ENCODE measurements around the gene MECR. TPM values are rescaled to one million over a fixed set of nuclear protein-coding genes. Genes with fewer than 3 reads are reported as not detected.
"Not testable (repeated sequence)": the region's sequence is repeated elsewhere in the genome, so short reads cannot be mapped to it uniquely, and the experiment has no call there.

The MECR gene
- total RNA-seq, 1 donor from 2014 or later, result 18.7 TPM

DNA sequence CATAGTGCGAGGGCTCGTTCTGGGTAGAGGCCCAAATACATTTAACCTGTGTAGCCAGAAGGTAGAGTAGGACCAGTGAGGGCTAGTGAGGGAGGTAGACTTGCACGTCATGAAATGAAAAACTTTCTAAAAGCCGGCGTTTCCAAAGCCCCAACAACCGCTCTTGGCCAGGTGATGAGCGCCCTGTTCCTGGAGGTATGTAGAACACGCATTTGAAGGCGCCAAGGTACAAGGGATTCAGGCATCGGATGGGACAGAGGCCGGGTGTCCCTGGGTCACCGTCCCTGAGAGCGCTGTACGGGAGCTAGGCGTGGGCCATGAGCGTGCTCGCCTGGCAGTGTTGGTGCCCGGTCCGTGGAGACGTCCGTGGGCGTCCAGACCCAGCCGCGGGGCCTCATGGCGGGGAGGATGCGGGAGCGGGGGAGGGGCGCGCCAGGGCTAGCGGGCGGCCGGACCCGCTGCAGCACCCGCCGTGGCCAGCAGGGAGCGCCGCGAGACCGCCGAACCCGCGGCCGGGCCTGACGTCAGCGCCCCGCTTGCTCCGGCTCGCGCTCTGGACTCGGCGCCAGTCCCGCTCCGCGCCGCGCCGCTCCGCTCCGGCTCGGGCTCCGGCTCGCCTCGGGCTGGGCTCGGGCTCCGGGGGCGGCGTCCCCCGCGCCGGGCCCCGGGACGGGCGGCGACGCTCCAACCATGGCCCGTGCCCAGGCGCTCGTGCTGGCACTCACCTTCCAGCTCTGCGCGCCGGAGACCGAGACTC, 5.4 kb upstream of the MECR start, which contains the start of gene PTPRU:
PTPRU (plus strand) TSS at position 568 of the 757 bp plus-strand sequence; CDS start at position 691, 123 bp downstream.
- peak in 1 of 2 donors; percentile 76 for DNase-seq (ENCODE audit: low read depth in 2 of 2)

DNA sequence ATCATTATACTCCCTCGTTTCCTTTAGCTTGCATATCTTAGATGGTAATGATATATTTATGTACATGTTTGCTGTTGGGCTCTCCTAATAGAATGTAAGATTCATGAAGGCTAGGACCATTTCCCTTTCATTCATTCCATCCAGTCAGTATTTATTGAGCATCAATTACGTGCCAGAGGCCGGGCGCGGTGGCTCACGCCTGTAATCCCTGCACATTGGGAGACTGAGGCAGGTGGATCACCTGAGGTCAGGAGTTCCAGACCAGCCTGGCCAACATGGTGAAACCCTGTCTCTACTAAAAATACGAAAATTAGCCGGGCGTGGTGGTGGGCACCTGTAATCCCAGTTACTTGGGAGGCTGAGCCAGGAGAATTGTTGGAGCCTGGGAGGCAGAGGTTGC, 4.1 kb upstream of the MECR start:
- not testable (repeated sequence) for DNase-seq (ENCODE audit: low read depth in 2 of 2)

- no peak for DNase-seq (ENCODE audit: low read depth in 2 of 2)
Measured at GRCh38 chr1:29234471-29234870, 3.7 kb upstream of the MECR start.

- no peak for DNase-seq (ENCODE audit: low read depth in 2 of 2)
Measured at GRCh38 chr1:29233693-29234092, 3.0 kb upstream of the MECR start.

GRCh38 chr1:29232387-29232786, 1.7 kb upstream of the MECR start:
- no peak for DNase-seq (ENCODE audit: low read depth in 2 of 2)

- DNase-seq (ENCODE audit: low read depth in 2 of 2), result no peak
Measured at GRCh38 chr1:29230204-29230552, 556 bp downstream of the MECR start.

DNA sequence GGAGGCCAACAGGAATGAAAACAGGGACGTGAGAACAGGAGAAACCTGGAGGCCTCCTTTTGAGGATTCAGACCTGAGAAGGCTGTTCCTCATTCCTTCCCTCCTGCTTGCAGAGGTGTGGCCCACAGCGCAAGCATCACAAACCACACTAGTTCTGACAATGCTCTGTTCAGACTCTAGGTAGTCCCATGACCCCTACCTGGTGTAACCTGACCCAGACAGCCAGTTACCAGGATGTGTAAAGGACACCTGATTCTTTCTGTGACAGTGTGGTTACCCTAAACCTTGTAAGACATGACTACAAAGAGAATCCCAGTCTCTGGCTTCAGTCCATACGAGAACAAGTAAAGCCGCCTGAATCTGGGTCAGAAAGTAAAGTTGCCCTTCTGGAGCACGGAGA, 3.2 kb downstream of the MECR start:
- no peak for DNase-seq (ENCODE audit: low read depth in 2 of 2)

DNA sequence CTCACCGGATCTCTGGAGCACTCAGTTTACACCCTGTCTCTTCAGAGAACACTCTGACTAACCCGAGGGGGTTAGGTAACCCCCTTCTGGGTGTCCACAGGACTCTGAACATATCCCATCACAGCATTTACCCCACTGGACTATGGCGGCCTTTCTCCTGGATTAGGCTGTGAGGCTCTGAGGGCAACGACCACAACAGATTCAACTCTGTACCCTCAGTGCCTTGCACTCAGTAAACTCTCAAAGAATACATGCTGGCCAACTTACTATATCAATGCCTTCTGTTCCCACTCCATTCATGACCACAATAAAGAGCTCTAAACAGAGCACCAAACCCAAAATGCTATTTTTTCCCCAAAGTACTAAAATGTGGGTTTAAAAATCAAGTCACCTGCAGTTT, 5.4 kb downstream of the MECR start:
- no peak for DNase-seq (ENCODE audit: low read depth in 2 of 2)

DNA sequence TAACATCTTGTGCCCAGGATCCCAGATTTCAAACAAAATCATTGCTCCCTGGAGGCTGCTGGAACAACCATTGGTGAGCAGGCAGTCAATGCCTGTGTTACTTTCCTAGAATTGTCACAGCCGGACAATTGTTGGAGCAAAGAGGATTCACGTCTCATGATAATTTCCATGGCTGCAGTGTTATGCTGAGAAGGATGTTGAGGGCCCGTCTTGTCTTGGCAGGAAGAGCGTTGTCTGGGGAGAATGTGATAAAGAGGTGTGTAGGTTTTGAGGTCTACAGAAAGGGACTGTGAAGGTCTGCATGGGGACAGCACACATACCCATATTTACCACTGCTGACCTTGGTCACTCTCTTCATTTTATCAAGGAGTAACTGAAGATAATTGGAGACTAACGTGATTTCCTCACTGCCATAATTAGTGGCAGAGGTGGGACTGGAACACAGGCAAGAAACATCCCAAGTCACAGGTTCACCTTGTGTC, 6.3 kb downstream of the MECR start:
- DNase-seq (ENCODE audit: low read depth in 2 of 2), result no peak

DNA sequence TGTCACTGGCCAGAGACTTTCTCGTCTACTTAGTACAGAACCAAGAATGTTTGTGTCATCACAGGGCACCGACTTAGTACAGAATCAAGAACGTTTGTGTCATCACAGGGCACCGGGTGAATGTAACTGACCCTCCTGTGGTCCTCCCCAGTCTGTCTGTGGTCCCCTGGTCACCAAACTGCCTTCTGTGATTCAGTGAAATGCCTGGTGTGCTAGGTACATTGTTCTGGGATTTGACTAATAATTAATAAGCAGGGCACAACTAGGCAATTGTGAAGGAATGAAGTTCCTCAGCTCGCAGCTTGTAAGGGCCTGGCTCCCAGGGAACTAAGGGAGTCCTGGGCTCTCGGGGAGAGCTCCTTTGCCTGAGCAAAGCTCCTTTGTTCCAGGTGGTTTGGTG, 7.2 kb downstream of the MECR start:
- DNase-seq (ENCODE audit: low read depth in 2 of 2), result no peak

DNA sequence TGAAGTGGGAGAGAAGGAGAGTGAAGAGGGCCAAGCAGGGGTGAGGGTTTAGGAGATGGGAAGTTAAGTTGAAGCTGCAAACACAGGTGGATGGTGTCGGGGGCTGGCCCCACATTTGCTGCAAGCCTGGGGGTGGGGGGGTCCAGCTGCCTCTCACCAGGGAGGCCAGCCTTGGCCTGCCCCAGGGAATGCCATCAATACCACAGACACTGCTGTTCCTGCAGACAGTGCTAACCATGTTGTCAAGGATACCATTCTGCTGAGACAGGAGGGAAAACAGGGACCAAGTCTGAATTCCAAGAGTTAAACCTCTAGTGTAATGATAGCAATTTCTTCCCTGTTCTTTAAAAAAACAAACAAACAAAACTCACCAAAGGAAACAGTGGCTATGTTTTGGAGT, 8.0 kb downstream of the MECR start:
- DNase-seq (ENCODE audit: low read depth in 2 of 2), result no peak

GRCh38 chr1:29222260-29222659, 8.5 kb downstream of the MECR start:
- DNase-seq (ENCODE audit: low read depth in 2 of 2), result not testable (repeated sequence)

DNA sequence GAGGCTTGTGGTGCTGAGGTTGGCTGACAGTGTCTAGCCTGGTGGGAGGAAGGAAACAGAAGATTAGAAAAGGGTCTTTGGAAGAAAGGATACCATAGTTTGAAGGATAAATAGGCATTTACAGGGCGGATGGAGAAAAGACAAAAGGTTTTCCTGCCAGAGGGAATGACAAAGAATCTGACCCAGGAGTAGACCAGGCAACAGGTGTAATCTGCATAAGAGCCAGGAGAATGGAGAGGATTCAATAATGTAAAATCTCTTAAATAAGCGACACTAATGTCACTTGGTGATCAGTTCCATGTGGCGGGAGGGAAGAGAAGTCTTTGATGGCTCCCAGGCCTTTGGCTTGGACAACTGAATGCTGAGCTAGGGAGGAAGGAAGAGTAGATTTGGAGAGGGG, 9.4 kb downstream of the MECR start:
- DNase-seq (ENCODE audit: low read depth in 2 of 2), result no peak

- DNase-seq (ENCODE audit: low read depth in 2 of 2), result no peak
Measured at GRCh38 chr1:29218223-29218622, 12.5 kb downstream of the MECR start.

GRCh38 chr1:29217633-29218032, 13.1 kb downstream of the MECR start:
- DNase-seq (ENCODE audit: low read depth in 2 of 2), result no peak

- DNase-seq (ENCODE audit: low read depth in 2 of 2), result no peak
Measured at GRCh38 chr1:29213055-29213454, 17.7 kb downstream of the MECR start.

- DNase-seq (ENCODE audit: low read depth in 2 of 2), result no peak
Measured at GRCh38 chr1:29211086-29212030, 19.4 kb downstream of the MECR start.

DNA sequence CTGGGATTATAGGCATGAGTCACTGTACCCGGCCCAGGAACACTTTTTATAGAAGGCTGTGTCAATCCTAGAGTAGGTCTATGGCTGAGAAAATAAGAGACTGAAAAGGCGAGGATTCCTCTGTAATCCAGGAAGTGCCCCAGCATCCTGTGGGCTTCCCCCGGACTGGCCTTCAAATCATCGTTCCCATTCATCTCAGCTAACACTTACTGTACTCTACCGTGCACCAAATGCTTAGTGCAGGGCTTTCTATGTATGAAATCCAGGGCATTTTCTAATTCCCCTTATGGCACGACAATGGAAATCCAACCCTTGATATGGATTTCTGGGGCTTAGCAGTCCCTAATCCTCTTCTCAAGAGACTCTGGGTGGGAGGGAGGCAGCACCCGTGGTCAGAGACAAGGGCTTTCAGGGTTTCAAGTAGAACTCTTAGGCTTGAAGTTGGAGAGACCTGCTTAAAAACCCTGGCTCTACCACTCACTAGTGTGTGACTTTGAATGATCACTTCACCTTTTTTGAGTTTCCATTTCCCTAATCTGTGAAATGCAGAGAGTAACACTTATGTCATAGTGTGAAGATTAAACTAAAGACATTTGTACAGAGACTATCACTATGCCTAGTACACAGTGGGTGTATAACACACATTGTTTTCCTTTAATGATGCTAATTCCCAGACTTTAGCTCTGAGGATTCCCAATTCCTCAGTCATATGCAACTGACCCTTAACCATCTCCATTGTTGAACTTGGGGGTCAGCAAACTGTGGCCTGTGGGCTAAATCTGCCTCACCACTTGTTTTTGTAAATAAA, 20.3 kb downstream of the MECR start:
- DNase-seq (ENCODE audit: low read depth in 2 of 2), result peak; percentile 29 to 86

DNA sequence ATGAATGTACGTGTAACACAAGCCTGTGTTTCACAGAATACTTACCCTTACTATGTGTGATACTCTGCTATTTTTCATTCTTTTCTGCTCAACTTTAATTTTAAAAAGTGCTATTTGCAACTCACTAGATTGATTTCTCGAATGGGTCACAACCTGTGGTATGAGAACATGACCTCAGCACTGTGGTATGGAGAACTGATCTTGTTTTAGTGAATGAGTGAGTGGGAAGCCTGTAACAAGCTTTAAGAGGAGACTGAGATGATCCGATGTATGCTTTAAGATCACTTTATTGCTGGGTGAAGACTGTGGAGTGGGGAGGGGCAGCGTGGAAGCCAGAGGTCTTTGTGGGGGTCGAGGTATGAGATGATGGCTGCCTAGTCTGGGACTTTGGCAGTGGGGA, 21.6 kb downstream of the MECR start:
- no peak for DNase-seq (ENCODE audit: low read depth in 2 of 2)

GRCh38 chr1:29208442-29208841, 22.3 kb downstream of the MECR start:
- DNase-seq (ENCODE audit: low read depth in 2 of 2), result no peak

DNA sequence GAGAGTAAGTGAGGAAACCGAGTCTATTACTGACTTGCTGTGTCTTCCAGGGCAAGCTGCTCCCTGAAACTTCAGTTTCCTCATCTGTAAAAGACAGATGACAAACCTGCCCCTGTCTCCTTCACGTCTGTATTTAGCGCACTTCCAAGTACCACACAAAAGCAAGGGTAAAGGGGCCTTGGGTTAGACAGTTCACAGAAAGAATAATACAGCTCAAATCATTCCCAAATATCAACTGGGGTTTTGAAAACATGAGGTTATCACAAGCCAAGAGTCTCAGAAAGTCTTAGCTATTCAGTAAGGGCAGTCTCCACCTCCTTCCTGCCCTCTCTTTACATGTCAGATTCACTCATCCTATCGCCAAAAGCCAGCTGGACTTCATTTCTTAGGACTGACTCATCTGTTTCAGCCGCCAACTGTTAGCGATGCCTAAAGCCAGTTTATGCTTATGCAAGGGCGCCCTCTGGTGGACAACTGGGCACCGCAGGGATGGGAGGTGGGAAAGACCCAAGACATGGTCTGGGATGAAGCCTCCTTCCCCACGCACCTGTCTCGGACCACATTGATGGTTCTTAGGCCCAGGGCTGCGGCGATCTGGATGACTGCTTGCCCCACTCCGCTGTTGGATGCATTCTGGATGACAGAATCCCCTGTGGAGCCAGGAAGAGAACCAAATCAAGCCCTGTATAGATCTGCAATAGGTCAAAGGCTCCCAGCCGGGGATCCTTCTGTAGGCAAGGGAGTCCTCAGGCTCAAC, 28.0 kb downstream of the MECR start:
- peak; percentile 89 to 99 for DNase-seq (ENCODE audit: low read depth in 2 of 2)

Measured in dermis microvascular lymphatic vessel endothelial cell (primary cell).